Subcutaneous adipose tissue (tissue), 4 donors: ENCODE data around the gene ABCG8. TPM values are rescaled to one million over a fixed set of nuclear protein-coding genes. Genes with fewer than 3 reads are reported as not detected.

ENCODE experiments used
- CTCF ChIP-seq: fragments of 450-650 bp; IDR thresholded peaks from one replicate; pipeline ENCODE4 v1.5.1; 2016; ENCODE audit warnings: low read depth, mild to moderate bottlenecking, control low read depth, antibody characterized with exemption, moderate library complexity
- total RNA-seq, 4 donors: library from RNA; depleted of rRNA; stranded (reverse); fragments of >200 nt; gene quantifications; one replicate each; pipeline ENCODE4 v1.1.0, GENCODE V29; 2016

Gene ABCG8
- total RNA-seq, 4 donors from 2014 or later = 0.19 TPM; not detected in 3

DNA sequence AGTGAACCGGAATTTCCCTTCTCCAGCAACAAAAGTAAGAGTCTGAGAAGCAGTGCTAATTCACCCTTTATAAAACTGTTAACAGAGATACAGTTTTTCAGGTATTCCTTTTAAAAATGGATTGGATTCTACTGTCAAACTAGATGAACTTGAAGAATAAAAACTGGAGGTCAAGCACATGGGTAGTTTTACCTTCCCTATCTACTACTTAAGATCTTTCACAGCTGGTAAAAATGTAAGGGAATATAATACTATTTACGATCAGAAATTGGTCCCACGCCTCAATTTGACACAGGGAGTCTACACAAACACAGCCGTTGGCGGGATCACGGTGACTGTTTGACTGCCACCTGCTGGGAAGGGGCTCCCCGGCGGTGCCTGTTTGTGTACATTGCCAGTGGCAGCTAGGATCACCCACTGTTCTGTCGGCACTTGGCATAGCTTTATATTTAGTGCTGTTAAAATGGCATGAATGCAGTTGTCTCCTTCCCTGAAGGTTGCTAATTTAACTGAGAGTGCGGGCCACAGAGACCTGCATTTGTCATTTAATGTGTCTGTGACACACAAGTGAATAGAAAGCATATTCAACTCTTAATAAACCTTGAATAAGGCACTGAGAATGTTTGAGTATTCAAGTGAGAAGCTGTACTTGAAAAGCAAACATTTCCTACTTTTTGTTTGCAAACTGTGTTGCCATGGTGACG, 59.5 kb downstream of the ABCG8 start:
- TF ChIP-seq CTCF = no peak

- TF ChIP-seq CTCF = no peak
Observed at GRCh38 chr2:43898838-43899346, 60.1 kb downstream of the ABCG8 start.

- TF ChIP-seq CTCF = no peak
Observed at GRCh38 chr2:43899589-43899988, 60.8 kb downstream of the ABCG8 start.

- no peak for TF ChIP-seq CTCF
Observed at GRCh38 chr2:43905371-43905803, 66.6 kb downstream of the ABCG8 start.

- TF ChIP-seq CTCF = no peak
Observed at GRCh38 chr2:43905871-43906270, 67.1 kb downstream of the ABCG8 start.

DNA sequence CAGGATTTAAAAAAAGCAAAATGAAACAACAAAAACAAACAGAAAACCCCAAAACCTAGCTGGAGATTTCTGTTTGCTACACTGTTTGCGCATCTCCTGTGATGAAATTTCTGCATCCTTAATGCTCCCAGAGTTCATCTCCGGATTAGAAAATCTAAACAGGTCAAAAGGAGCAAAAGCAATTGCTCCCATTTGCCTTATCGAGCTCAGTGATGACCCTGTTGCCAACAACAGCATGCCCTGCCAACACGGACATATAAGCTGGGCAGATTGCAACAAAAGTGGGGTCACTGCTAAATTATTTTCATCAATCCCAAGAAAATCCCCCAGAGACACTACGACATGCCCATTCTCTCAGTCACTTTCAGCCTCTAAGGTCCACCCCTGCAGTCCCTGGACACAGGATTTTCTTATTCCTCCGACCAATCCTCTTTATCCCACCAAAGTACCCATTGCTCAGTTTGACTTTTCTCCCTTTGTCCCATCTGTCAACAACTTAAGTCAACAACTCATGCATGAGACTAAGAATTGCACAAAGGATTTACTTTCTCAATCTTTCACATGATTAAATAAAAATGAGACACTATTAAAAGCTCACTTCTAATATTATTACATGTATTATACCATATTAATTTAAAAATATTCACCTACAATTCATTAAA, 67.8 kb downstream of the ABCG8 start:
- no peak for TF ChIP-seq CTCF

GRCh38 chr2:43924463-43924862, 85.7 kb downstream of the ABCG8 start:
- no peak for TF ChIP-seq CTCF
